Loucy (cell line): ENCODE results near the gene SMPD4.
"Not testable (repeated sequence)": the region's sequence is repeated elsewhere in the genome, so short reads cannot be mapped to it uniquely, and the experiment has no call there.

Experiments
- CTCF ChIP-seq: fragments of 200-600 bp; sonication (generic); conservative IDR thresholded peaks from 2 replicates; pipeline ENCODE4 v1.5.1; 2014; ENCODE audit warnings: mild to moderate bottlenecking, antibody characterized with exemption, low read length
- EZH2phosphoT487 ChIP-seq: fragments of 200-600 bp; IDR thresholded peaks from 2 replicates; pipeline ENCODE4 v1.6.1; 2018; ENCODE audit warnings: antibody characterized with exemption, mild to moderate bottlenecking, moderate library complexity, borderline replicate concordance

GRCh38 chr2:130127726-130128125 lies 53.7 kb downstream of the SMPD4 start:
- not testable (repeated sequence) for TF ChIP-seq CTCF, EZH2phosphoT487
